Breast epithelium (tissue), 4 donors: ENCODE measurements around the gene SEMA3E. TPM values are rescaled to one million over a fixed set of nuclear protein-coding genes. Genes with fewer than 3 reads are reported as not detected.

ENCODE experiments used
- DNase-seq, 2 donors: peaks; one replicate each; pipeline ENCODE4 v3.0.0-alpha.2; 2019; ENCODE audit warnings: low spot score in 2 of 2
- H3K27ac ChIP-seq, 2 donors: fragments of 200-600 bp; sonication (generic) in 1 of 2; one replicate each; pipeline ENCODE4 v1.5.1; 2016 to 2019; ENCODE audit warnings: mild to moderate bottlenecking in 1 of 2
- H3K27me3 ChIP-seq, 2 donors: fragments of 200-600 bp; sonication (generic) in 1 of 2; one replicate each; pipeline versions ENCODE4 v1.5.1 to v1.6.0; 2017 to 2019; ENCODE audit warnings: control low read depth in 1 of 2, mild to moderate bottlenecking in 1 of 2
- H3K36me3 ChIP-seq: fragments of 200-600 bp; one replicate; pipeline ENCODE4 v1.5.1; 2019
- H3K4me1 ChIP-seq, 2 donors: fragments of 200-600 bp; sonication (generic); one replicate each; pipeline ENCODE4 v1.5.1; 2016 to 2019; ENCODE audit warnings: control low read depth in 1 of 2
- H3K4me3 ChIP-seq, 3 donors: fragments of 200-600 bp; sonication (generic); 1 replicate in 2 of 3; 2 replicates in 1 of 3; pipeline ENCODE4 v1.5.1; 2016 to 2019; ENCODE audit warnings: mild to moderate bottlenecking in 3 of 3, moderate library complexity in 2 of 3
- H3K9me3 ChIP-seq, 2 donors: fragments of 200-600 bp; sonication (generic) in 1 of 2; one replicate each; pipeline ENCODE4 v1.5.1; 2016 to 2019; ENCODE audit warnings: control low read depth in 1 of 2
- CTCF ChIP-seq, 3 donors: fragments of 450-650 bp; IDR thresholded peaks; one replicate each; pipeline ENCODE4 v1.5.1; 2016 to 2017; ENCODE audit warnings: antibody characterized with exemption in 3 of 3, mild to moderate bottlenecking in 3 of 3, moderate library complexity in 3 of 3
- POLR2A ChIP-seq: fragments of 450-650 bp; IDR thresholded peaks from one replicate; pipeline ENCODE4 v1.6.1; 2016; ENCODE audit warnings: antibody characterized with exemption, mild to moderate bottlenecking, moderate library complexity
- POLR2AphosphoS5 ChIP-seq, 3 donors: sonication (generic); formaldehyde crosslinking; IDR thresholded peaks; one replicate each; pipeline ENCODE4 v1.6.1; 2017; ENCODE audit warnings: antibody characterized with exemption in 3 of 3
- intact Hi-C: fragments of 100-400 bp; cut with DNase I; formaldehyde crosslinking; loops from one replicate; pipeline ENCODE4 v1.15.1; 2023; ENCODE audit warnings: low total_unique reads
- total RNA-seq, 3 donors: library from RNA; depleted of rRNA; stranded (reverse); fragments of >200 nt; gene quantifications; one replicate each; pipeline ENCODE4 v1.1.0, GENCODE V29; 2016

The SEMA3E gene
- total RNA-seq, 3 donors from 2014 or later: 4.3 to 13.5 (median 11.8) TPM

- Histone ChIP-seq H3K4me1 (no peaks in the 10 kb centered on the region), H3K27ac (no peak overlapping the region), H3K9me3 (no peaks in the 10 kb centered on the region), H3K36me3 (no peaks in the 10 kb centered on the region), H3K4me3 (no peak overlapping the region), H3K27me3 (no peaks in the 10 kb centered on the region)
- TF ChIP-seq CTCF (IDR thresholded peaks at IDR 0.05) (no peak), POLR2AphosphoS5 (IDR thresholded peaks at IDR 0.05) (no peak), POLR2A (no peak)
- intact Hi-C loops: no loop called here
- DNase-seq: no peak
Measured at GRCh38 chr7:83603649-83604048, 45.3 kb downstream of the SEMA3E start.

GRCh38 chr7:83599131-83599530, 49.8 kb downstream of the SEMA3E start:
- no peak overlapping the region for H3K4me3 ChIP-seq
- TF ChIP-seq POLR2A: no peak
- TF ChIP-seq POLR2AphosphoS5 (IDR thresholded peaks at IDR 0.05): no peak
- TF ChIP-seq CTCF (IDR thresholded peaks at IDR 0.05): no peak
- intact Hi-C loops: no loop called here

GRCh38 chr7:83593921-83594475, 54.9 kb downstream of the SEMA3E start:
- Histone ChIP-seq H3K4me3 (no peak overlapping the region), H3K27ac (no peak overlapping the region), H3K27me3 (no peaks in the 10 kb centered on the region), H3K4me1 (no peaks in the 10 kb centered on the region), H3K9me3 (no peaks in the 10 kb centered on the region), H3K36me3 (no peaks in the 10 kb centered on the region)
- DNase-seq: no peak
- TF ChIP-seq POLR2AphosphoS5 (IDR thresholded peaks at IDR 0.05): no peak
- no peak for TF ChIP-seq POLR2A
- TF ChIP-seq CTCF (IDR thresholded peaks at IDR 0.05): no peak
- intact Hi-C loops: no loop called here

More at GRCh38 chr7:83599131-83599530, 49.8 kb downstream of the SEMA3E start:
- Histone ChIP-seq H3K4me1 (no peaks in the 10 kb centered on the region), H3K36me3 (no peaks in the 10 kb centered on the region), H3K9me3 (no peaks in the 10 kb centered on the region), H3K27me3 (no peaks in the 10 kb centered on the region), H3K27ac (no peak overlapping the region)
- DNase-seq: no peak

- H3K36me3 ChIP-seq: no peaks in the 10 kb centered on the region
- intact Hi-C loops: loop anchor here (2.0 kb wide), 1 partner anchor 70 kb away; no protein-coding TSS in a partner anchor
- H3K4me1 ChIP-seq: no peaks in the 10 kb centered on the region
- TF ChIP-seq POLR2A (no peak), CTCF (IDR thresholded peaks at IDR 0.05) (no peak), POLR2AphosphoS5 (IDR thresholded peaks at IDR 0.05) (no peak)
- no peak overlapping the region for H3K4me3 ChIP-seq
- H3K9me3 ChIP-seq: no peaks in the 10 kb centered on the region
- no peaks in the 10 kb centered on the region for H3K27me3 ChIP-seq
- no peak for DNase-seq
- no peak overlapping the region for H3K27ac ChIP-seq
Measured at GRCh38 chr7:83588602-83589240, 60.2 kb downstream of the SEMA3E start.

- Histone ChIP-seq H3K27me3 (no peaks in the 10 kb centered on the region), H3K36me3 (no peaks in the 10 kb centered on the region), H3K4me1 (no peaks in the 10 kb centered on the region), H3K27ac (no peak overlapping the region), H3K9me3 (no peaks in the 10 kb centered on the region), H3K4me3 (no peak overlapping the region)
- TF ChIP-seq CTCF (IDR thresholded peaks at IDR 0.05): no peak
- TF ChIP-seq POLR2AphosphoS5 (IDR thresholded peaks at IDR 0.05): no peak
- no peak for TF ChIP-seq POLR2A
- intact Hi-C loops: no loop called here
- DNase-seq: no peak
Measured at GRCh38 chr7:83586281-83586680, 62.7 kb downstream of the SEMA3E start.
